AG09319 (cell line): Measurements from ENCODE around the gene WDR45.
A peak's percentile ranks its signal among the peaks of the same experiment; 100 is the strongest.

Source experiments
- DNase-seq: peaks from one replicate; pipeline ENCODE4 v3.0.0-alpha.2; 2010; ENCODE audit warnings: low read depth; ENCODE audit errors: extremely low read depth
- TF ChIP-seq, protein P1 (sequence below): IDR thresholded peaks from 2 replicates; pipeline ENCODE4 v1.5.1; 2011; ENCODE audit warnings: low read depth, mild to moderate bottlenecking, inconsistent platforms, low read length, moderate library complexity

Gene WDR45

DNA sequence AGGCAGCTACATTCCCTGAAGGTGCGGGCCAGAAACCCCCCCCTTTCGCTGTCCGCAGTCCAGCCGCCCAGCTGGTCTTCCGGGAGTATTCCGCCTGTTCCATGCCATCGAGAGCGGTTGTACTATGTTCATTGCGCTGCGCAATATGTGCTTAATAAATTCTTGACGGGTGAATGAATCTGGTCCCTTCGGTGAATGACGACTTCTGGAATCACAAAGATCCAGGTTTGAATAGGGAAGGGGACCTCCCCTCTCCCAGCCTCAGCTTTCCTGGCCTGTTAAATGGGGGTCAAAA lies 35.8 kb downstream of the WDR45 start:
- TF ChIP-seq, protein P1, sequence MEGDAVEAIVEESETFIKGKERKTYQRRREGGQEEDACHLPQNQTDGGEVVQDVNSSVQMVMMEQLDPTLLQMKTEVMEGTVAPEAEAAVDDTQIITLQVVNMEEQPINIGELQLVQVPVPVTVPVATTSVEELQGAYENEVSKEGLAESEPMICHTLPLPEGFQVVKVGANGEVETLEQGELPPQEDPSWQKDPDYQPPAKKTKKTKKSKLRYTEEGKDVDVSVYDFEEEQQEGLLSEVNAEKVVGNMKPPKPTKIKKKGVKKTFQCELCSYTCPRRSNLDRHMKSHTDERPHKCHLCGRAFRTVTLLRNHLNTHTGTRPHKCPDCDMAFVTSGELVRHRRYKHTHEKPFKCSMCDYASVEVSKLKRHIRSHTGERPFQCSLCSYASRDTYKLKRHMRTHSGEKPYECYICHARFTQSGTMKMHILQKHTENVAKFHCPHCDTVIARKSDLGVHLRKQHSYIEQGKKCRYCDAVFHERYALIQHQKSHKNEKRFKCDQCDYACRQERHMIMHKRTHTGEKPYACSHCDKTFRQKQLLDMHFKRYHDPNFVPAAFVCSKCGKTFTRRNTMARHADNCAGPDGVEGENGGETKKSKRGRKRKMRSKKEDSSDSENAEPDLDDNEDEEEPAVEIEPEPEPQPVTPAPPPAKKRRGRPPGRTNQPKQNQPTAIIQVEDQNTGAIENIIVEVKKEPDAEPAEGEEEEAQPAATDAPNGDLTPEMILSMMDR = no peak
- DNase-seq = no peak

DNA sequence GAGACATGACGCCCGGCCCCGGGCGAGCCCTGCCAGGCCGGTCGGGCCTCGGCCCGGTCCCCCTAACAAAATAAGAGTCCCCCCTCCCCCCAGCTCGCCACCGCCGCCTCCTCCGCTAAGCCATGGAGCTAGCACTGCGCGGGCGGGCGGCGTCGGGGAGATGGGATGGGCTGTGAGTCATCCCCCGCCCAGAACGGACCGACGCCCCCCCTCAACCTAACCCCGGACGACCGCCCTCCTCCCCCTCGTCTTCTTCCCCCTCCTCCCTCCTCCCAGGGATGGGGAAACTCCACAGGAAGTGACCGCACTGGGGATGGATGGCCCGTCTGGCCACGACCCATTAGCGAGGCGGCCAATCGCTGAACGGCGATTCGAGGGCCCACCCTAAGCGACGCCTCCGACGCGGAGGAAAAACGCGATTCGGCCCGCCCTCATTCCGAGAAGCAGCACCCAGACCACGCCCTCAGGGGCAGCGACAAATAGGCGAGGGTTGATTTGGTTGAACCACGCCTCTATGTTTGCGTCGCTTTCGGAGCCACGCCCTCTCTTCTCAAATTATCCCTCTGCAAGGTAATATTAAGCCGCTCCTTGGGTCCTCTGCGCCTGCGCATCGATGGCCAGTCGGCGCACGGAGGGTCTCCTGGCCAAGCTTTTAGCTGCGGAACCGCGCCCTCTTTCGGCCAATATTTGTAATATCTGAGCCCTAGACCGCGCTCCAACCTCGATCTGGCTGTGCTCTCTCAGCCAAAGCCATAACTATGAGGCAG lies 36.3 kb downstream of the WDR45 start, which contains the start of gene TFE3:
TSS of gene TFE3 (minus strand) at position 138 of the 767 bp plus-strand sequence. CDS start at position 7, 131 bp downstream.
- DNase-seq = peak; percentile 98
- TF ChIP-seq, protein P1 = peak; percentile 50

GRCh38 chrX:49042581-49043219 lies 37.0 kb downstream of the WDR45 start:
- TF ChIP-seq, protein P1 = no peak
- DNase-seq = no peak

GRCh38 chrX:49041744-49042580 lies 37.7 kb downstream of the WDR45 start:
- TF ChIP-seq, protein P1 = no peak
- no peak for DNase-seq

GRCh38 chrX:49040376-49040955 lies 39.2 kb downstream of the WDR45 start:
- TF ChIP-seq, protein P1 = no peak
- no peak for DNase-seq

DNA sequence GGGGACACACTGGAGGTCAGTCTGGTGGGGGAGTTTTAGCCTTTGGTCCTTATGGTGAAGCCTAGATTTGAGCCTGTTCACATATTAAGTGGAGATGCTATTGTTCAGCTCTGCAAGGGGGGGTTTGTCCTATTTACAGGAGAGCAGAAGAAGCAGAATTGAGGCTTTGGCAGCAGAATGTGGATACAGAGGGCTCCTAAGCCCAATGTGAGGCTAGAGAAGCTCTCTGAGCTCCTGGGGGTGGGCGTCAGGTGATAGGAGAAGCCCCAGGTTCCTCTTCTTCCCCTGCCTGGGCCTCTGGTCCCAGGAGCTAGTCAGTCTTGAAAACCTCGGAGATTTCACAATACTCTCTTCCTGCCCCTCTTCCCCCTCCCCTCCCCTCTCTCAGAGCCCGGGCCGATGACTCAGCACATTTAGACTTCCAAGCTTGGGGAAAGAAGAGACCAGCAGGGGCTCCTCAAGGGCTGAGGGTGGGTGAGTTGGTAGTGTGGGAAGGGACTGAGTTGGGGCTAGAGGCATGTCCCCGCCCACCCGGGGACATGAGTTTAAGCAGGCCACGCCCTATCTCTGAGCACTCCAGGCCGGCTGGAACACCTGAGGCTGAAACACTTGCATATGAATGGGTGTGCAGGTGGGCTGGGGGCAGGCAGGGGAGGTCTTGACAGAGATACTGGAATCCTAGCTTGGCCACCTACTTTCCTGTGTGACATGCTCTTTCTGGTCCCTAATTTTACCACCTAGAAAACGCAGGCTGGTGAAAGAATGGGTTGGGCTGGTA lies 39.9 kb downstream of the WDR45 start:
- TF ChIP-seq, protein P1 = peak; percentile 27
- peak; percentile 87 for DNase-seq
